ENCODE measurements around the gene RASAL3.

DNA sequence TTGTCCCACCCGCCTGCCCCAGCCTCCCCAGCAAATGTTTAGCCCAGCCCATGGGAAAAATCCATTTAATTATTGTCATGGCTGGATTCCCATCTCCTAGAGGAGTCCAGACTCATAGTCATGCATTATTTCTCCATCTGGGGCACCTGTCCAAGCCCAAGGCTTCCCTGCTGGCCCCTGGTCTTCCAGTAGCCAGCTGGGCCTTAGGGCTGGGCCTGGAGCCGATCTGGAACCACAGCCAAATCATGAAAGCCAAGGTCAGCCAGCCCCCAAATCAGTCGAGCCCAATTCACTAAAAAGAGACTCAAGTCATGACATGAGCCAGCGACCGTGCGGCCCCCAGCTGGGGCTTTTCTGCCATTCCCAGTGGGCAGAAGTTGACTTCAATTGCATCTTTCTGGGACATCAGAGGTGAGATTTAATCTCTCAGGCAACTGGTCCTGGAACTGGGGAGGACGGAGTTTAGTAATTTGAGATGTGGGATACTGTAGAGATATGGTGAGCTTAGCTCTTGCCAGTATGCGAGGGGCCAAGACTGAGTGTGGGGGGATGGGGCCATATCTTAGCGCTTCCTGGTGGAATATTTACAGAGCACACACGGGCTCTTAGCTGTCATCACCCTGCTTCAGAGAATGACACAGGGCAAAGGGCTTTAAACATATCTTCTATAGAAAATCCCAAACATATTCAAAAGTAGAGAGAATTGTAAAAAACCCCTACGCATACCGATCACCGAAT is 24.3 kb upstream of the RASAL3 start:
- TF ChIP-seq POLR2A (IDR thresholded peaks at IDR 0.05) (no peak), CTCF (IDR thresholded peaks at IDR 0.05) (no peak)

Data from esophagus squamous epithelium (tissue), 4 donors.